Middle frontal gyrus (tissue), 1 donor: ENCODE data around the gene COLEC11.

ENCODE experiments used
- DNase-seq: peaks from one replicate; pipeline ENCODE4 v3.0.0-alpha.2; 2015; ENCODE audit warnings: low spot score; ENCODE audit errors: extremely low spot score

The COLEC11 gene

DNA sequence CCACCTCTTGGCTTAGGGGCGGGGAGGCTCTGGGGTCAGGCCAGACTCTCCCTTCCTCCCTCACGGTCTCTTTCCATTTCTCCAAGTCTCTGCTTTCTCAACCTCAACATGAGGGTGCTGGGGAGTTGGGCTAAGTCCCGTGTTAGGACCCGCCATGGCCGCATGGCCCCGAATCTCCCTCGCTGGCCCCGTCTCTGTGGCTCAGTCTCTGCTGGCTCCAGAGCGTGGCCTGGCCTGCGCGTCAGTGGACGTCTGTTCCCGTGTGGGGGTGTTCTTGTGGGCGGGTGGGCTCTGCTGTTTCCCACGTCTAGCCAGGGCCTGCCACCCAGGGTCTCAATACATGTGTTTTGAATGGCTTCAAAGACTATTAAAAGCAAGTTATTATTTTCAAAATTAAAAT, 75.5 kb downstream of the COLEC11 start:
- no peak for DNase-seq

DNA sequence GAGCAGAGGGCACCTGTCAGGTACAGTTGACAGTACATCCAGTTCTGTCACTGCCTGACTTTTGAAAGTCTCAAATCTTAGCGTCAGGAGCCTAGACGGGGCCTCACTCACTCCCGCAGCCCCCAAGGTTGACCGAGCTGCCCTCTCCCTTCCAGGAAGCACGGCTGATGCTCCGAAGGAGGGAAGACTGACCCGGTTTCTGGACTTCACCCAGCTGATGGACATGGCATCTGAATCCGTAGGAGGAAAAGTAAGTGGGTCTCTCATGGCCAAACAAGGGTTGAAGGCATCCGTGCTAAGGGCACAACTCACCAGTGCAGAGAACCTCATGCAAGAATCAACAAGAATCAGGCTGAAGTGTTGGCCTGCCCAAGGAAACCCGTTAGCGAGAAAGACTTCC, 76.0 kb downstream of the COLEC11 start:
- no peak for DNase-seq

DNA sequence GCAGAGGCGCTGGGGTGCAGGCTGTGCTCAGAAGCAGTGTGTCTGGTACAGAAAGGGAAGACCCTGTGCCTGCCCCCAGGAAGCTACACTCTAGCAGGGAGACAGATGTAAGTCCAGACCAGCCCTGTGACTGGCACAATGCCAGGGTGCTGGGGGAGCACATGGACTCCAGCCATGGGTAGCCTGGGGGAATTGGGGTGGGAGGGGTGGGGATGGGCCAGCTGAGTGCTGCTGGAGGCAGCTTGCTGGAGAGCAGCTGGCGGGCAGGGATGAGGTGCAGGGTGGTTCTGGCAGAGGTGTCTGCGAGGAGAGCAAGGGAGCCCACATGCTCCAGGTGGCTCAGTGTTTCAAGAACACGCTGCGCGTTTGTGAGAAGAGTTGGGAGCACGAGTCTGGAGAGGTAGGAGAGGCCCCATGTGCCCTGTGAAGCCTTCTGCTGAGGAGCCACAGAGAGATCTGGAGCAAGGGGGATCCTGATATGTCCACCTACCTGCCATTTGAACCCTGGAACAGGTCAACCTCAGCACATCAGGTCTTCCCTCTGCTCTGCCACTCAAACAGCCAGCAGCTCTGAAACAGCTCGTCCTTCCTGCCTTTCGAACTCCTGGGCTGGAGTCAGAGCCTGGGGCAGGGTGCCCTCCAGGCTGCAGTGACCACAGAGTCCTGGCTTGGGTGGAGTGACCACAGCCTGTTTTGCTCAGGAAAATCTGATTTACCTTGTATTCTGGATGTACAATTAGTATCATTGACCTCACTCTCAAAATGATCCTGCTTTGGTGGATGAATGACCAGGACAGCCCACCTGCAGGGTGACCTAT, 78.2 kb downstream of the COLEC11 start:
- DNase-seq, result no peak

DNA sequence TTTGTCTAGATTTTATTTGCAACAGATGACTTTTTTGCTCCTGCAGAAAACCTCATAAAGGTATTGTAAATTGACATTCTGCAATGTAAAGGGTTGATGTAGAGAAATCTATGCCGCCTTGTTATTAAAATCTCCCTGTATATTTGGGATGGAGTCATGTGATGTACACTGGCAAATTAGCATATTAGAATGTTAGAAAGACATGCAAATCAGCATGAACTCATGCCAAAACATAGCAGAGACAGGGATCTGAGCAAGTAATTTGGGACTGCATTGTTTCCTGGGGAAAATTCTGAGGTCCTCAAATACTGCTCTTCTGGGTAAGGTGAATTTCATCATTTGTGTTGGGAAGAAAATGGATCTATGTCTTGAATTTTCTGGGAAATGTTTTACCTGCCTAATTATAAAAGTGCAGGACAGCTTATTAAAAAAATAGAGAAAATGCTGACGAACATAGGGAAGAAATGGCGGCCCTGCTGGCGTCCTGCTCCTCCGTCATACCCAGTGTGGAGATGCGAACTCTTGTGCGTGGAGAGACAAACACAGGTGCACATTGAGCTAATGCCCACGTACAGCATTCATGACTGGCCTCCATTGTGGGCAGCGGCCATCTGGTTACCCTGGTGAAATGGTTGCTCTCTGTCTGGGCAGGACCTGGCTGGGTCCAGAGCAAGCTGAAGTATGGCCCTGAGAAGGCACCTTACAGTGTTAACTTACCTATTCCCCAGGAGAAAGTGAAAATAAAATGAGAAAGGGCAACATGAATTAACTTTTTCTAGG, 79.3 kb downstream of the COLEC11 start:
- DNase-seq, result no peak

DNA sequence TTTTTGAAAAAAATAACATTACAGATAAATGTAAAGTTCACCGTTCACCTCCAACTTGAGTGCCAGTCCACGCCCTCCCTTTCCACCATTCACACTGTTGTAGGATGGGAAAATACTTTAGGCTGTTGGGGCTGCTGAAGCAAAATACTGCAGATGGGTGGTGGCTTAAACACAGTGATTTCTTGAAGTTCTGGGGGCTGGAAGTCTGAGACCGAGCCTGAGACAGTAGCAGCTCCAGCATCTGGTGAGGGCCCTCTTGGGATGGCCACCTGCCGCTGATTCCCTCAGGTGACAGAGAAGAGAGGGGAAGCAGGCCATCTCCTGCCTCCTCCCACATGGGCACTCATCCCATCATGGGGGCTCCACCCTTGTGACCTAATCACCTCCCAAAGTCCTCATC, 80.8 kb downstream of the COLEC11 start:
- DNase-seq, result no peak

DNA sequence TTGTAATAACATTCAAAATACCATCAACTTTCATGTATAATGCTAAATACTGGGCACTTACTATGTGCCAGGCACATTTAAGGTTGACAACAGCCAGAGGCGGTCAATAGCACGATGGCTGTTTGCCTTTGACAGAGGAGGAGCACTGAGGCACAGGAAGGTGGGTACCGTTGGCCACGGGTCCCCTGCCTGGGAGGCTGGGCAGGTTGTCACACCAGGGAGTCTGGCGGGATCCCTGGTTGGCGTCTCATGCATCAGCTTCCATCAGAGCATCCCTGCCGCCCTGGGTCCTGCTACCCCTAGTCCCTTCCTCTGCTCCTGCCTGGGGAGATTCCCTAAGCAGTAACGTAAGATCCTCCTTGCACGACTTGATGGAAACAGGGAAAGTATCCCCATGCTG, 82.5 kb downstream of the COLEC11 start:
- DNase-seq, result no peak

DNA sequence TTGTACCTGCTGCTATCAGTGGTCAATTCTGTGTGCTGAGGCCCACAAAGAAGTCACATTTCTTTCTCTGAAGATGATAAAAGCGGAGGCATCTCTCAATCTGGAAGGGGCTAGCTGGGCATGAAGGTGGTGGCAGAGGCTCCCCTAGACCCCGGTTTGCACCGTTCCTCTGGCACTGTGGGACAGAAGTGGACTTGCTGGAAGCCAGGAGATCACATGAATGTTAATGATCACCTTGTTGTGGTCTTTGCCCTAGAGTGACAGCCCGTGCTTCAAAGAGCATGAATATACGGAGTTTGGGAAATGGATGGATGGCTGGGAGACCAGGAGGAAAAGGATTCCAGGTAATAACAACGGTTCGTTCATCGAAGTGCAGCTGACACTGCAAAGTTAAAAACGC, 83.3 kb downstream of the COLEC11 start:
- DNase-seq, result no peak

DNA sequence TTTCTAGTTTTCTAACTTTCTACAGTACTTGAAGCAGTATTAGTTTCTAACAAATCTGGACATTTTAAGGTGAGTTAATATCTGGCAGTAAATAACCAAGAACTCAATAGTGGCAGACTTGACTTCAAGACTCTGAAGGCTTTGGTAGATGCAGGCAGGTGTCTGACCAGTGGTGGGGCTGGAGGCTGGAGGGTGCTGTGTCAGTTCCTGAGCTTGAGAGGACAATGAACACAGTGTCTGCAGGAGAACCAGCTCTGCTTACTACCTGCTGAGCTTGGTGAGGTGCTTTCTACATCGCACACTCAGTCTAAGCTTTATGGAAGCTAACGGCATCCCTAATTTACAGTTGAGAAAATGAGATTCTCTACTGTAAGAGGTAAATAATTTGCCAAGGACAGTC, 84.3 kb downstream of the COLEC11 start:
- no peak for DNase-seq

DNA sequence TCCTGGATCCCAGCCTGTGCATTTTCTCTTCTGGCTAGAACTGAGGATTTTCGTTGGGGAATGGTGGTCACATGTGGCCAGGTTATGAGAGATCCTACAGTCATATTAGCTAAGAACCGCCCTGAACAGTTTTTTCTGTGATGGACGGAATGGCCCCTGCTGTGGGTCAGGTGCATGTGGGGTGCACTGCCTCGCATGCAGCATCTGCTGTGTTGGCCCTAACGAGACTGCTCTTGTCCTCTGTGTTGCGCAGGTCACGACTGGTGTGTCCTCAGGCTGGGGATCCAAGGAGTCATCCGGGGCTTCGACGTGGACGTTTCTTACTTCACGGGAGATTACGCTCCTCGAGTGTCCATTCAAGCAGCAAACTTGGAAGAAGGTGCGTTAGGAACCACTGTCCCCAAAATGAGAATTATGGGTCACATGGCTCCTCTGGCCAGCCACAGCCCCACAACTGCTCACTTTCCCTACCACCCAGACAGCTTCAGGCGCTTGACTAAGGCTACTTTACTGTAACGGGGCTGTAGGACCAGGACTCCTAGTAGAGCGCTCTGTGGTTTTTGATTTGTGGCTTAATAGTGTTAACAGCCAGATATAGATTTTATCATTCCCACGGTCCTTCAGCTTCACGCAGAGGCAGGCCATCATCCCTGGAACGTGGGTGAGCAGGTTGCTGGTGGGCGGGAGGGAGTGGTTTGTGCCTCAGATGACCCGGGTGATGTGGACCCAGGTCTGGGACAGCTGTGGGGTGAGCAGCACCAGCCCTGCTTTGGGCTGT, 84.9 kb downstream of the COLEC11 start:
- DNase-seq, result no peak

DNA sequence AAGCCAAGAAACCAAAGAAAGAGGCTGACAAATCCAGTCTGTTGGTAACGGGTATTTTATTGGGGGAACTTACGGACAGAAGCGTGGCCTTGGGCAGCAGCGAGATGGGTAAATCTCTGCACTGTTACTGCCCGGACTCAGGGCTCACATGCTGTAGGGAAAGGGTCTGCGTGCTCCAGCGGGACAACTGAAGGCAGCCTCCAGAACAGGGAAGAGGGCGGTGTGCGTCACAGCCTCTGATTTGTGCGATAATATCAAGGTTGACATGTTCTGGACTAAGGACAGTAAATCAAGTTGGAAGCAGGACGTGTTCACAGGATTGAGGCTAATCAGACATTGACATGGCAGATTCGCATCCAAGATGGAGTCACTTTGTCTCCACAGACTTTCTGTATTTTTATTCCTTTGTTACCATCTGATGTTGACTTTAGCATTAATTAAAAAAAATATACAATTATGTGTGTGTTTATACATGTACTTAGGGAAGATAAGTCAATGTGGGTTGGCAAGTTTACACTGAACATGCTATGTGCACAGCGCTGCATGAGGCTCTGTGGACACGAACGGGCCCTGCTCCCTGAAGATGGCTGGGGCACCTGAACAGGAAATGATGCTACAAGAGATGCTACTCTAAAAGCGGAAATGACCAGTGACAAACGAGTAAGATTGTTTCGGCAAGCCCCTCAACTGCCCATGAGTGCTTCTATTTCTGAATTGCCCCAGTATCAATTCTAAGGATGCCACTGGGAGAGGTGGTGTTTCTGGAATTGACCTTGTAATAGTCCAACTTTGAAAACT, 85.8 kb downstream of the COLEC11 start:
- DNase-seq, result no peak

DNA sequence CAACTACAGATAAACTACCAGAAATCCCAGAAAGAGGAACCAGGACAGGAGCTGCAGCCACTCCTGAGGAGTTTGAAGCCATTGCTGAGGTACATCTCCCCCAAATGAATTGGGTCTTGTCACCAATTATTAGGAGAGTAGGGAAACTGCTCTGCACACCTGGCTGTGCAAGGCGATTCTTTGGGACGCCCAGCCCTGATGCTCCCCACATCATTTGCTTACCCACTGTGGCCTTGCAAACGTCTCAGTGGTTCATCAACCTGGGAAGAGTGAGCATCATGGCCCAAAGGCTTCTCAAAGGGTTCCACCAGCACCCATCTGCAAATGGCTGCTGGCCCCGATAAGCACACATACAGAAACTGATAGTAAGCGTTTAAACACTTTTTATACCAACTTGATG, 86.7 kb downstream of the COLEC11 start:
- no peak for DNase-seq

DNA sequence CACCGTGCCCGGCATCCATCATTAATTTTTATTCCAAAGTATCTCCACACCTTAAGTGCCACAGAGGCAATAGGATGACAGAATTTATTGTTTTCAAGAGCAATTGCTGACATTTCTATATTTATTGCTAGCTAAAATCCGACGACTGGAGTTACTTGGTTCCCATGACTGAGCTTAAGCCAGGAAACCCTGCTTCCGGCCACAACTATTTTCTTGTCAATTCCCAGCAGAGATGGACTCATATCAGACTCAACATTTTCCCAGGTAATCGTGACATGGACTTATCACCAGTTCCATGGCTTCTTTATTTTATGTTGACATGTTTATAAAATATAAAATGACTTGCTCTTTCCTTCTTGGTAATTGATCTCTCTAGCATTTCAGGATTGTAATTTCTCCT, 87.9 kb downstream of the COLEC11 start:
- no peak for DNase-seq

DNA sequence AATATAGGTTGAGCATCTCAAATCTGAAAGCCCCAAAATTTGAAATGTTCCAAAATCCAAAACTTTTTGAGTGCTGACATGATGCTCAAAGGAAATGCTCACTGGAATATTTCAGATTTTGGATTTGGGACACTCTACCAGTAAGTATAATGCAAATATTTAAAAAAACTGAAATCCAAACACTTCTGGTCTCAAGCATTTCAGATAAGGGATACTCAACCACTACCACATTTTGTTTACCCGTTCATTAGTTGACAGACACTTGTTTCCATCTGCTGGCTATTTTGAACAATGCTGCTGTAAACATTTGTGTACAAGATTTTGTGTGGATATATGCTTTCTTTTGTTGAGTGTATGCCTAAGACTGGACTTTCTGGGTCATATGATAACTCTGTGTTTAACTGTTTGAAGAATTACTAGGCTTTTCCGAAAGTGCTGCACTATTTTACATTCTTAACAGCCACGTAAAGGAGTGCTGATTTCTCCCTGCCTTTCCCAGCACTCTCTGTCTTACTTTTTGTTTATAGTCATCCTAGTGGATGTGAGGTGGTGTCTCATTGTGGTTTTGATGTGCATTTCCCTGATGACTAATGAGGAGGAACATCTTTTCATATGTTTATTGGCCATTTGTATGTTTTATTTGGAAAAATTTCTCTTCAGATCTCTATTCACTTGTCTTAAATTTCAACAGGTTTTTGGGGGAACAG, 89.0 kb downstream of the COLEC11 start:
- no peak for DNase-seq

DNA sequence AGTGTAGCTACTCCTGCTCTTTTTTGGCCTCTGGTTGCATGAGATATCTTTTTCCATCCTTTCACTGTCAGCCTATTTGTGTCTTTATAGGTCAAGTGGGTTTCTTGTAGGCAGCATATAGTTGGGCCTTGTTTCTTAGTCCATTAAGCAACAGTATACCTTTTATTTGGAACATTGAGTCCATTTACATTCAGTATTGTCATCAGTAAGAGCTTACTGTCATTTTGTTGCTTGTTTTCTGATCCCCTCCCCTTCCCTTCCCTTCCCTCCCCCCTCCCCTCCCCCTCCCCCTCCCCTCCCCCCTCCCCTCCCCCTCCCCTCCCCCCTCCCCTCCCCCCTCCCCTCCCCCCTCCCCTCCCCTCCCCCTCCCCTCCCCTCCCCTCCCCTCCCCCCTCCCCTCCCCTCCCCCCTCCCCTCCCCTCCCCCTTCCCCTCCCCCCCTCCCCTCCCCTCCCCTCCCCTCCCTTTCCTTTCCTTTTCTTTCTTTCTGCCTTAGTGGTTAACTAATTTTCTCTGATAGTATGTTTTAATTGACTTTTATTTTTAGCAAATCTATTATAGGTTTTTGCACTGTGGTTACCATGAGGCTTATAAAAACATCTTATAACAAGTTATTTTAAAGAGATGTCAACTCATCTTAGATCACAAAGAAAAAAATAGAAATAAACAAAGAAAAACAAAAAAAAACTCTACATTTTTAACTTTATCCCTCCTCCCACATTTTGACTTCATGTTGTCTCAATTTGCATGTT, 95.3 kb downstream of the COLEC11 start:
- DNase-seq, result no peak

DNA sequence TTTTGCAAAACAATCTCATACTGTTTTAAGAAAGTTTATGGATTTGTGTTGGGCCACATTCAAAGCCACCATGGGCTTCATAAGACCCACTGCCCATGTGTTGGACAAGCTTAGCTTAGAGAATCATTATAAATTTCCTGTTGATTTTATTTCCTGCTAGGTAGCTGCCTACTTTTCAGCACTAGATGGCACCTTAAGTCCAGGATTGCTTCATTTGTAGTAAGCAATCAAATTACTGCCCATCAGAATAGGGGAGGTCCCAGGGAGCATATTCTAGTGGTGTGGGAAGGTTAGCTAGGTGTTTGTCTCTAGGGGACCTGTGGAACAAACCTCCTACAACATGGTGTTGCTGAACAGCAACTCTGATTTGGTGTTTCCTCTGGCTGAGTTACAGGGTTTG, 97.5 kb downstream of the COLEC11 start:
- DNase-seq, result no peak
